NCI-H69 (cell line): Measurements from ENCODE around the gene RAB24.
"Not testable (repeated sequence)": the region's sequence is repeated elsewhere in the genome, so short reads cannot be mapped to it uniquely, and the experiment has no call there.

Experiments used
- DNase-seq: peaks from one replicate; lab custom pipeline; 2025; lab: John Stamatoyannopoulos, UW

RAB24 gene

DNA sequence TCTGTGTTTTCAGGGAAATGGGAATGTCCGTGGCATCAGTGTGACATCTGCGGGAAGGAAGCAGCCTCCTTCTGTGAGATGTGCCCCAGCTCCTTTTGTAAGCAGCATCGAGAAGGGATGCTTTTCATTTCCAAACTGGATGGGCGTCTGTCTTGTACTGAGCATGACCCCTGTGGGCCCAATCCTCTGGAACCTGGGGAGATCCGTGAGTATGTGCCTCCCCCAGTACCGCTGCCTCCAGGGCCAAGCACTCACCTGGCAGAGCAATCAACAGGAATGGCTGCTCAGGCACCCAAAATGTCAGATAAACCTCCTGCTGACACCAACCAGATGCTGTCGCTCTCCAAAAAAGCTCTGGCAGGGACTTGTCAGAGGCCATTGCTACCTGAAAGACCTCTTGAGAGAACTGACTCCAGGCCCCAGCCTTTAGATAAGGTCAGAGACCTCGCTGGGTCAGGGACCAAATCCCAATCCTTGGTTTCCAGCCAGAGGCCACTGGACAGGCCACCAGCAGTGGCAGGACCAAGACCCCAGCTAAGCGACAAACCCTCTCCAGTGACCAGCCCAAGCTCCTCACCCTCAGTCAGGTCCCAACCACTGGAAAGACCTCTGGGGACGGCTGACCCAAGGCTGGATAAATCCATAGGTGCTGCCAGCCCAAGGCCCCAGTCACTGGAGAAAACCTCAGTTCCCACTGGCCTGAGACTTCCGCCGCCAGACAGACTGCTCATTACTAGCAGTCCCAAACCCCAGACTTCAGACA lies 9.5 kb downstream of the RAB24 start:
- DNase-seq, result no peak

DNA sequence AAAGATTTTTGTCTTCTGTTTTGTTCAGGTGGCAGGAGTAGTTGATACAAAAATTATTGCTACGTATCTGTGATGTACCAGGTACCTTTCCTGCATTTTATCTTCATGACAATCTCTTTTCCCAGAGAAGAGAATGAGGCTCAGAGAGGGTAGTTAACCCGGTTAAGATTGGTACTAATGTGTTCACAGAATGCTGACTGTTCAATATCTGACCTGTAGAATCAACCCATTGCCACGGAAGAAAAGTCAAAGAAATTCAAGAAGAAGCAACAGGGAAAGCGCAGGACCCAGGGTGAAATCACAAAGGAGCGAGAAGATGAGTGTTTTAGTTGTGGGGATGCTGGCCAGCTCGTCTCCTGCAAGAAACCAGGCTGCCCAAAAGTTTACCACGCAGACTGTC lies 11.8 kb downstream of the RAB24 start:
- no peak for DNase-seq

DNA sequence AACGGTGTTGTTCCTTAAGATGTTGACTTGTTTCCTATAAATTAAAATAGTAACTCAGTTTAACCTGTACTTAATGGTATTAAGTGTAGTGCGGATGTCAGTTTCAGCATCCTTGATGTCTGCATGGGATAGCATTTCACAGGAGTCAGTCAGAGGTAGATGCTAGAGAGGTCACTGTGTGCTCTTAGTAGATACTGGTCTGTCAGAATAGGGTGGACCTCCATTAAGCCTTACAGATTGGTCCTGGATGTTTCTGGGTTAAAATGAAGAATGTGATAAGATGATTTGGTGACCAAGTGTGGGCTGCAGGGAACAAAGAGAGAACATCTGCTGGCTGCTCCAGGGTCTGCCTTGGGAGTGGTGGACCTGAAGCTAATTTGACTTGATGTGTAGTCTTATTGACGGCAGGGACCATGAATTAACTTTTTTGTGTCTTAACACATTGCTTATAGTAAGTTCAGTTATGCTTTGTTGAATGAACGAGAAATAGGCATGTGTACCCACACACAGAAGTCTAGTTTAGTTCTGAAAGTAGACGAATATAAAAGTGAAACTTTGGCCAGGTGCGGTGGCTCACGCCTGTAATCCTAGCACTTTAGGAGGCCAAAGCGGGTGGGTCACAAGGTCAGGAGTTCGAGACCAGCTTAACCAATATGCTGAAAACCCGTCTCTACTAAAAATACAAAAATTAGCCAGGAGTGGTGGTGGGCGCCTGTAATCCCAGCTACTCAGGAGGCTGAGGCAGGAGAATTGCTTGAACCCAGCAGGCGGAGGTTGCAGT lies 12.5 kb downstream of the RAB24 start:
- DNase-seq, result no peak

DNA sequence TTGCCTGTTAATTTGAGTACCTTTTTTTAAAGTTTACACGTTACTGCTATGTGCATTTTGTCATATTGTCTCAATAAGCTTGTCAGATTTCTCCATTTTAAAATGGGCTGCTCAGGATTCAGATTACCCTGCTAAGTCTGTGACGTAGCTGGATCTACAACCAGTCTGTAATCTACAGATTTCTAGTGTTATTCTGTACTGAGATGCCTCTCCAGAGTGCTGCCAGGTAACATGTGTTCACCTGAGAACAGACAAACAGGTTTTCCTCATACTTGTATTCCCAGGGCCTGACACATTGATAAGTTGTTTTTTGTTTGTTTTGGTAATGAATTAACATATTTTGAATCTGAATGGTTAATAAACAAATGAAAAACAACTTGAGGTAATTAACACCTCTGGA lies 15.3 kb downstream of the RAB24 start:
- DNase-seq, result no peak

DNA sequence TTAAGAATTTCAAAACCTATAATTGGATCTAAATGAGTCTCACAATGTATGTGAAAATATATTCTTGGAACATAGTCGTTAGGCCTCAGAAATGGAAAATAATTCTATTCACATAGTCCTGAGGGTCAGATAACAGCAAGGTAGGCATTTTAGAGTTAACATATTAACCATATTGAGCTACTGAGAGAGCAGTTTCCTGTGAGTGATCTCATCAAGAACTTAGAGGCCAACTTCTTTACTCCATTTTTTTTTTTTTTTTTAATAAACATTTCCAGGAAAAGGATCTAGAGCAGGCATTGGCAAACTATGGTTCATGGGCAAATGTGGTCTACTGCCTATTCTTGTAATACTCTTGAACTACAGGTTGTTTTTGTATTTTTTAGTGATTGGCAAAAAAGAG lies 26.6 kb downstream of the RAB24 start:
- DNase-seq, result no peak

DNA sequence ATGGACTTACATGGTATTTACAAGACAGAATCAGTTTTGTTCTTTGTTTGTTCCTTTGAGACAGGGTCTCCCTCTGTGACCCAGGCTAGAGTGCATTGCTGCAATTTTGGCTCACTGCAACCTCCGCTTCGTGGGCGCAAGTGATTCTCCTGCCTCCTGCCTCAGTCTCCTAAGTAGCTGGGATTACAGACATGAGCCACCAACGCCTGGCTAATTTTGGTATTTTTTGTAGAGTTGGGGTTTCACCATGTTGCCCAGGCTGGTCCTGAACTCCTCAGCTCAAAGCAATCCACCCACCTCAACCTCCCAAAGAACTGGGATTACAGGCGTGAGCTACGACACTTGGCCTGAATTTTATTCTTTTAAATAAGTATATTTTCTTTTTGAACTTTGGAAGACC lies 27.6 kb downstream of the RAB24 start:
- no peak for DNase-seq

DNA sequence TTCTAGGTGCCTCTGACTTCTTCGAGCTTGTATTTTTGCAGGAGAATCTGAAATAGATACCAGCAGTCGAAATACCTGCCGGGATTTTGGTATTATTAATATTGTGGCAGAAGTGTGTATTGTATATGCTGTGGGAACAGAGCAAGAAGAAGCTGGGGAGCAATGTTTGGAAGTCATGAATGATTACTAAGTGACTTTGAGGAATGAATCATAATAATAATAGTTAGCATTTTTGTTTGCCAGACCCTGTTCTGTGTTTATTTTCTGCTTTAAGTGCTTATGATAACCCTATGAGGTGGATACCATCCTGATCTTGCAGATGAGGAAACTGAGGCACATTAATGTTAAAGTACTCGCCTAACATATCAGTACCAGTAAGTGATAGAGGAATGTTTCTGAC lies 32.4 kb downstream of the RAB24 start:
- no peak for DNase-seq

DNA sequence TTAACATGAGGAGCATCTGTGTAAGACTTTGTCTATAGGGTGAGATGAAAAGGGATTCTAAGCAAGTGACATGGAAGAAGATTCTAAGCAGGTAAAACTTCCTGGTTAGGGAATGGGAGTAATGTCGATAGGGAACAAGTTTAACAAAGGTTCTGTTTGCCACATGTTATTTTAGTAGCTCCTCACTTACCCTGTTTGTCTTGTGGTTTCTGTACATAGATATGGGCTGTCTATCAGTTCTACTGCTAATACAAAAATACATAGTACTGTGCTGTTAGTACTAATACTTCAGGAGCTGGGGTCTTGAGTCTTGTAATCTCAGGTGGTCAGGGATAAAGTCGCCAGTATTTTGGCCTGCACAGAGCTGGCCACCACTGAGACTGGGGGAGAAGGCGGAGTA lies 32.9 kb downstream of the RAB24 start:
- no peak for DNase-seq

DNA sequence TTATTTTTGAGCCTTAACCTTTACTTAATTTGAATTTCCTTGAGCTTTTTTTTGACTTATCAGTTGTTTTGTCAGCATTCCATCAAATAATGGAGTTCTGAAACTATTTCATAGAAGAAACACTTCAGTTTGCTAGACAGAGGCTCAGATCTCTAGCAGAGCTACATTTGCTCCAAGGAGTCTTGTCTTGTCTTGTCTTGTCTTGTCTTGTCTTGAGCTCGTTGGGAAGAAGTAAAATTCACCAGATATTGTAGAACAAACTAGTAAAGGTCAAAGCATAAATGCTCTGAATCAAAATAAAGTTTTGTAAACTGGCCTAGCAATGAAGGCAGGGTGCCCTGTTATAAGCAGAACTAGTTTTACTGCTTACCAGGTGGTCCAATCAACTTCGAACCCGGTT lies 33.5 kb downstream of the RAB24 start:
- no peak for DNase-seq

DNA sequence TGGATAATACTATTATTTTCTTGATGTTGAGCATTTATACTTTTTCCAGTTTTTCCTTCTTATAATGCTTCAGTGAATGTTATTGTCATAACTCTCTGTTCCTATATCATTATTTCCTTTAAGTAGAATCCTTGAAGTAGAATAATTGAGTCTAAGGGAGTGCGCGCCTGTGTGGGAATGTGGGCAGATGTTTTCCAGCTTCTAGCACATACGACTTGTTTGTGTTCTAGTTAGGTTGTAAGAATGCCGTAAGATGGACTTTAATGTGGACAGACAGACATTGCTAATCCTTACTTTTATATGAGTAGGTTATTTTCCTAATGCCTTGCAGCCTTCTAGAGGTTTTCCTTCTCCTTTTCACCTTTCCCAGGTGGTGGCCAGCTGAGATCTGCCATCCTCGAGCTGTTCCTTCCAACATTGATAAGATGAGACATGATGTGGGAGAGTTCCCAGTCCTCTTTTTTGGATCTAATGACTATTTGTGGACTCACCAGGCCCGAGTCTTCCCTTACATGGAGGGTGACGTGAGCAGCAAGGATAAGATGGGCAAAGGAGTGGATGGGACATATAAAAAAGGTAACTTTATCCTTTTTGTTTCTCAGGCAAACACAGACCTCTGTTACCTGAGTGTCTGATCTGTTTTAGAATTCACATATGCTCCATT lies 34.2 kb downstream of the RAB24 start:
- DNase-seq, result no peak

DNA sequence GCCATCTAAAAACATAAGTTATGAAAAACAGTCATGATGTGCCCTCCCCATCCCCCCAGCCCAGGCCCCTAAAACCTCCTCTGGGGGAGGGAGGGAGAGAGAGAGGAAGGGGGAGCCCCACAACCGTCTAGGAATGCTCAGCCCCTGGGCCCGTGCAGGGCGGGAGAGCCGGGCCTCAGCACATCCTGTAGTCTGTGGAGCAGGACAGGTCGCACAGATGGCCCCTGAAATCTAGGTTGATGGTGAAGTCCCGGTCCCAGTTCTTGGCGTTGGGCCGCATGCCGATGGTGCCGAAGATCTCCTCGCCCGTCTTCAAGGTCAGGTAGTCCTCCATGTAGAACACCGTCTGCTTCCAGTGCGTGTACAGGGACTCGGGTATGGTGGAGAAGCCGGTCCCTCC lies 38.1 kb downstream of the RAB24 start:
- no peak for DNase-seq

DNA sequence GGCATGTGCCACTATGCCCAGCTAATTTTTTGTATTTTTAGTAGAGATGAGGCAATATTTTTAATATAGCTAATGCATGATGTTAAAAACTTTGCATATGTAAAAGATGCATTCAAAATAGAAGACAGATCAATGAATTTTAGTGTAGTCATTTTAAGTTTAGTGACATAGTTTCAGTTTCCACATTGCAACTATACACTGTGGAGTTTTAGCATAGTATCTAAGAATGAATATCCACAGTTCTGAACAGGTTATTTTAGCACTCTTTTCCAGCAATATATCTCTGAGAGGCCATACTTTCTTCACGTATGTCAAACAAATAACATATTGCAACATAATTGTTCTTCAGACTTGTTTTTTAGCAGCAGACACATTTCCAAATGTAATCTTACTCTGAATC lies 39.3 kb downstream of the RAB24 start:
- DNase-seq, result no peak

DNA sequence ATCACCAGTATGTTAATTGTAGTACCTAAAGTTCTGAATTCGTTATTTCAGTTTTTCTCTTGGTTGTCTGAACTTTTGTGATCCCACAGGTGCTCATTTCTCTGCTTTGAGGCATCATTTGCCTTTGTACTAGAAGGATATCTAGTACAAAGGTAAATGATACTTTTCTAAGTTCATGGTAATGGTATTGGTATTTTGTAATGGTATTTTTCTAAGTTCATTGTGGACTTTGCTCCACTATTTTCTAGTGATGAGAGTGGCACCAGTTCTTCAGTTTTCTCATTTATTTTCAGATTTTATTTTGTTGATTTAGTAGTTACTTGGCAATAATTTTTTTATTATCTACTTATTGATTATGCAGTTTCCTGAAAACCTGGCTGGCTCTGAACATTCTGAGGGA lies 42.0 kb downstream of the RAB24 start:
- no peak for DNase-seq

DNA sequence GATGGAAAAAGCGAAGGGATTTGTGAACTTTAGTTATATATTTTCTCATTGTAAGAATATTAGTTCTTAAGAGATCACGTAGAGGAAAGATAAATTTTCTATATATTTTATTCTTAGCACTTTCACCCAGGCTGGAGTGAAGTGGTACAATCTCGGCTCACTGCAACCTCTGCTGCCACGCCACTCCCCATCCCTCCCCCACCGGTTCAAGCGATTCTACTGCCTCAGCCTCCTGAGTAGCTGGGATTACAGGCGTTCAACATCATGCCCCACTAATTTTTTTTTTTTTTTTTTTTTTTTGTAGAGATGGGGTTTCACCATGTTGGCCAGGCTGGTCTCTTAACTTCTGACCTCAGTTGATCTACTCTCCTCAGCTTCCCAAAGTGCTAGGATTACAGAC lies 42.6 kb downstream of the RAB24 start:
- DNase-seq, result no peak

DNA sequence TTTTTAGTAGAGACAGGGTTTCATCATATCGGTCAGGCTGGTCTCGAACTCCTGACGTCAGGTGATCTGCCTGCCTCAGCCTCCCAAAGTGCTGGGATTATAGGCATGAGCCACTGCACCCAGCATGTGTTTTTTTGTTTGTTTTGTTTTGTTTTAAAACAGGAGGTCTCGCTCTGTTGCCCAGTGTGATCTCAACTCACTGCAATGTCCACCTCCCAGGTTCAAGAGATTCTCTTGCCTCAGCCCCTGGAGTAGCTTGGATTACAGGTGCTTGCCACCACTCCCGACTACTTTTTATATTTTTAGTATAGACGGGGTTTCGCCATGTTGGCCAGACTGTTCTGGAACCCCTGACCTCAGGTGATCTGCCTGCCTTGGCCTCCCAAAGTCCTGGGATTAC lies 44.8 kb downstream of the RAB24 start:
- DNase-seq, result not testable (repeated sequence)

DNA sequence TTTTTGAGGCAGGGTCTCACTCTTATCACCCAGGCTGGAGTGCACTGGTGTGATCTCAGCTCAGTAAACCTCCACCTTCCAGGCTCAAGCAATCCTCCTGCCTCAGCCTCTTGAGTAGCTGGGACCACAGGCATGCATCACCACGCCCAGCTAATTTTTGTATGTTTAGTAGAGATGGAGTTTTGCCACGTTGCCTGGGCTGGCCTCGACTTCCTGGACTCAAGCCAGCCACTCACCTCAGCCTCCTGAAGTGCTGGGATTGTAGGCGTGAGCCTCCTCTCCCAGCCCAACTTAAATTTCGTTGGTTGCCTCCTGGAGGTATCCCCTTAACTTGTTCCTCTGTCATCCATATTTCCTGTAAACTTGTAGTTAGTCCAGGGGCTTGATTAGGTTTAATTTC lies 47.2 kb downstream of the RAB24 start:
- no peak for DNase-seq

DNA sequence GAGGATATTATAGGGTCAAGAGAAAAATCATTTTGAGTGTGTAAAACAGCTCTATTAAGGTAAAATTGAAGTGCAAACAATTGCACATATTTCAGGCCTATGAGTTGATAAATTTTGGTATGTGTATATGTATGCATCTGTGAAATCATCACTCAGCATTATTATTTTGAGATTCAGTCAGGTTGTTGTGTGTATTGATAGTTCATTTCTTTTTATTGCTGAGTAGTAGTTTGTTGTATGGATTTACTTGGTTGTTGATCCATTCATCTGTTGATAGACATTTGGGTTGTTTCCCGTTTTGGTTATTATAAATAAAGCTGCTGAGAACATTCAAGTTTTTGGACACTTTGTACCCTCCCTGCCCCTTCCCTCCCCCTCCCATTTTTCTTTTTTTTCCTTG lies 50.3 kb downstream of the RAB24 start:
- DNase-seq, result no peak
